Femur (tissue), 1 donor: ENCODE data around the gene LPAR3.
"Not testable (repeated sequence)": the region's sequence is repeated elsewhere in the genome, so short reads cannot be mapped to it uniquely, and the experiment has no call there.

Source experiments
- DNase-seq: peaks from one replicate; pipeline ENCODE4 v3.0.0-alpha.2; 2017

Gene LPAR3

GRCh38 chr1:84892705-84893618, at the start of gene LPAR3:
TSS of gene LPAR3 (minus strand) at chr1:84893206. CDS start at chr1:84866120, 27,086 bp downstream.
- DNase-seq: peak; percentile 36

GRCh38 chr1:84941843-84942242, 48.8 kb upstream of the LPAR3 start:
- DNase-seq: no peak

- DNase-seq: no peak
These were observed 47.5 kb upstream of the LPAR3 start for GRCh38 chr1:84940481-84940880.

- DNase-seq: no peak
These were observed 46.8 kb upstream of the LPAR3 start for GRCh38 chr1:84939761-84940160.

GRCh38 chr1:84939151-84939550, 46.1 kb upstream of the LPAR3 start:
- DNase-seq: no peak

GRCh38 chr1:84936116-84936810, 43.3 kb upstream of the LPAR3 start:
- DNase-seq: peak; percentile 46

- no peak for DNase-seq
These were observed 40.1 kb upstream of the LPAR3 start for GRCh38 chr1:84933011-84933611.

GRCh38 chr1:84930831-84931230, 37.8 kb upstream of the LPAR3 start:
- DNase-seq: no peak

- DNase-seq: no peak
These were observed 37.3 kb upstream of the LPAR3 start for GRCh38 chr1:84930329-84930728.

GRCh38 chr1:84929581-84929980, 36.6 kb upstream of the LPAR3 start:
- no peak for DNase-seq

- DNase-seq: no peak
These were observed 36.0 kb upstream of the LPAR3 start for GRCh38 chr1:84928979-84929378.

- DNase-seq: no peak
These were observed 30.3 kb upstream of the LPAR3 start for GRCh38 chr1:84923317-84923716.

GRCh38 chr1:84920159-84920558, 27.2 kb upstream of the LPAR3 start:
- no peak for DNase-seq

GRCh38 chr1:84919461-84919970, 26.5 kb upstream of the LPAR3 start:
- DNase-seq: no peak

GRCh38 chr1:84918726-84919336, 25.8 kb upstream of the LPAR3 start:
- DNase-seq: no peak

GRCh38 chr1:84916897-84917296, 23.9 kb upstream of the LPAR3 start:
- no peak for DNase-seq

GRCh38 chr1:84913555-84913892, 20.5 kb upstream of the LPAR3 start:
- DNase-seq: no peak

GRCh38 chr1:84912726-84913554, 19.9 kb upstream of the LPAR3 start:
- no peak for DNase-seq

GRCh38 chr1:84908746-84909464, 15.9 kb upstream of the LPAR3 start:
- not testable (repeated sequence) for DNase-seq

- DNase-seq: no peak
These were observed 14.3 kb upstream of the LPAR3 start for GRCh38 chr1:84907095-84907827.

GRCh38 chr1:84902727-84903126, 9.7 kb upstream of the LPAR3 start:
- DNase-seq: not testable (repeated sequence)
